Keratinocyte (primary cell): ENCODE data around the gene PRLR.

ENCODE experiments used
- CTCF ChIP-seq, 3 experiments: IDR thresholded peaks in 1 of 3; conservative IDR thresholded peaks in 1 of 3; optimal IDR thresholded peaks in 1 of 3; 2 replicates in 2 of 3; 3 replicates in 1 of 3; pipeline versions ENCODE3 to v1.5.1; 2011; ENCODE audit warnings: low read length in 3 of 3, mild to moderate bottlenecking in 3 of 3, moderate library complexity in 2 of 3, control low read depth in 1 of 3, inconsistent platforms in 1 of 3; ENCODE audit not compliant: insufficient read depth in 2 of 3; ENCODE audit errors: extremely low read depth in 1 of 3
- EZH2 ChIP-seq: IDR thresholded peaks from one replicate; pipeline ENCODE4 v1.6.1; 2012; ENCODE audit warnings: inconsistent platforms, mild to moderate bottlenecking, low read length, moderate library complexity

GRCh38 chr5:35094948-35095347, 135.3 kb downstream of the PRLR start:
- TF ChIP-seq CTCF (optimal IDR thresholded peaks at IDR 0.05 in 1 of 3, IDR thresholded peaks at IDR 0.05 in 1 of 3, conservative IDR thresholded peaks at IDR 0.05 in 1 of 3; ENCODE audit: extremely low read depth in 1 of 3, insufficient read depth in 2 of 3, low read length in 3 of 3) (no peak), EZH2 (no peak)
